K562 (cell line): ENCODE results near the gene TLCD4. TPM values are rescaled to one million over a fixed set of nuclear protein-coding genes. Genes with fewer than 3 reads are reported as not detected.

Experiments
- E2F6 ChIP-seq, 2 experiments: IDR thresholded peaks; 2 replicates each; pipeline ENCODE4 v1.6.1; 2011; ENCODE audit warnings: borderline replicate concordance in 1 of 2, control low read depth in 1 of 2, low read depth in 1 of 2, low read length in 1 of 2, mild to moderate bottlenecking in 1 of 2, mixed read lengths in 1 of 2, moderate library complexity in 1 of 2; ENCODE audit not compliant: insufficient read depth in 1 of 2, insufficient read length in 1 of 2, poor library complexity in 1 of 2, severe bottlenecking in 1 of 2; ENCODE audit errors: extremely low read depth in 1 of 2
- HNRNPK ChIP-seq: fragments of 200-400 bp; formaldehyde crosslinking; IDR thresholded peaks from one replicate; pipeline ENCODE4 v1.6.1; 2018; ENCODE audit warnings: mild to moderate bottlenecking, low read depth, low read length; ENCODE audit not compliant: poor library complexity, severe bottlenecking
- MAFF ChIP-seq: IDR thresholded peaks from 2 replicates; pipeline ENCODE4 v1.6.1; 2012; ENCODE audit warnings: low read length, improper control_type of control experiment
- MAFK ChIP-seq: IDR thresholded peaks from 2 replicates; pipeline ENCODE4 v1.6.1; 2011; ENCODE audit warnings: low read length, improper control_type of control experiment
- MCM3 ChIP-seq: fragments of 450-650 bp; IDR thresholded peaks from 2 replicates; pipeline ENCODE4 v1.6.1; 2016
- MTA3 ChIP-seq: fragments of 450-650 bp; formaldehyde crosslinking; IDR thresholded peaks from 2 replicates; pipeline ENCODE4 v1.6.1; 2017; ENCODE audit warnings: mild to moderate bottlenecking, borderline replicate concordance
- SIN3A ChIP-seq, 2 experiments: fragments of 150-350 bp in 1 of 2; IDR thresholded peaks; 2 replicates each; pipeline ENCODE4 v1.6.1; 2011 to 2016; ENCODE audit warnings: borderline replicate concordance in 2 of 2, low read depth in 2 of 2, low read length in 2 of 2, mild to moderate bottlenecking in 2 of 2, moderate library complexity in 2 of 2; ENCODE audit not compliant: control insufficient read depth in 1 of 2
- SRF ChIP-seq, 2 experiments: fragments of 250-450, 450-650 bp in 1 of 2; sonication (Bioruptor Pico) in 1 of 2; sonication (generic) in 1 of 2; formaldehyde crosslinking; IDR thresholded peaks; 2 replicates each; pipeline versions ENCODE4 v1.5.0 to v1.5.1; 2020 to 2022; ENCODE audit warnings: mild to moderate bottlenecking in 1 of 2, missing genetic modification reagents in 1 of 2
- SRSF1 ChIP-seq: fragments of 200-400 bp; formaldehyde crosslinking; IDR thresholded peaks from 2 replicates; pipeline ENCODE4 v1.6.1; 2017; ENCODE audit warnings: mild to moderate bottlenecking, low read depth, low read length, moderate library complexity
- TEAD4 ChIP-seq, 2 experiments: sonication (generic) in 1 of 2; formaldehyde crosslinking in 1 of 2; IDR thresholded peaks; 2 replicates each; pipeline versions ENCODE4 v1.6.1 to v1.8.0; 2012 to 2022; ENCODE audit warnings: borderline replicate concordance in 1 of 2, inconsistent platforms in 1 of 2, low read length in 1 of 2, mild to moderate bottlenecking in 1 of 2, missing genetic modification reagents in 1 of 2
- THAP7 ChIP-seq: fragments of 250-450 bp; sonication (Bioruptor Pico); IDR thresholded peaks from 2 replicates; pipeline ENCODE4 v1.5.0; 2021
- ZNF449 ChIP-seq: fragments of 250-450 bp; sonication (Bioruptor Pico); IDR thresholded peaks from 2 replicates; pipeline ENCODE4 v1.8.0; 2022; ENCODE audit warnings: moderate library complexity, mild to moderate bottlenecking, inconsistent platforms
- ZNF583 ChIP-seq: fragments of 250-450 bp; sonication (Bioruptor Pico); IDR thresholded peaks from 2 replicates; pipeline ENCODE4 v1.4.0; 2020
- ZNF707 ChIP-seq: fragments of 250-450 bp; sonication (Bioruptor Pico); conservative IDR thresholded peaks from 2 replicates; pipeline ENCODE4 v1.8.0; 2022; ENCODE audit warnings: inconsistent platforms, mild to moderate bottlenecking, moderate library complexity
- ZNF764 ChIP-seq: fragments of 250-450 bp; sonication (Bioruptor Pico); IDR thresholded peaks from 2 replicates; pipeline ENCODE4 v1.4.0; 2020; ENCODE audit warnings: low read depth, mild to moderate bottlenecking, moderate library complexity
- ZNF780A ChIP-seq: fragments of 250-450 bp; sonication (Bioruptor Pico); IDR thresholded peaks from 2 replicates; pipeline ENCODE4 v1.5.0; 2021; ENCODE audit warnings: mild to moderate bottlenecking
- polyA plus RNA-seq, 8 experiments: library from polyadenylated mRNA; depleted of rRNA in 4 of 8; stranded (reverse) in 5 of 8; unstranded in 3 of 8; fragments of >200 nt; fragmentation: Nextera tagmentation in 2 of 8; fragmentation: Illumina TruSeq in 1 of 8; extraction: Ambion mirVana in 2 of 8; extraction: Trizol in 1 of 8; gene quantifications; 2 replicates each; pipeline versions ENCODE4 v1.2.1 to v1.2.3, GENCODE V29; 2011 to 2014; ENCODE audit warnings: inconsistent platforms in 1 of 8, missing spikeins in 1 of 8
- total RNA-seq, 7 experiments: library from RNA; depleted of rRNA in 6 of 7; stranded (reverse); fragments of >200 nt in 6 of 7; fragmentation: Illumina TruSeq in 2 of 7; extraction: Trizol in 2 of 7; gene quantifications; 2 replicates each; pipeline versions ENCODE4 v1.2.1 to v1.2.3, GENCODE V29; 2011 to 2021; ENCODE audit warnings: low replicate concordance in 1 of 7
- TF ChIP-seq, protein P1 (sequence below), 3 experiments: fragments of 200-800 bp in 1 of 3; fragments of 250-450 bp in 1 of 3; fragments of 450-650 bp in 1 of 3; sonication (Bioruptor Pico) in 1 of 3; sonication (Bioruptor generic) in 1 of 3; formaldehyde crosslinking in 1 of 3; IDR thresholded peaks; 2 replicates each; pipeline versions ENCODE4 v1.6.1 to v1.8.0; 2016 to 2022; ENCODE audit warnings: mild to moderate bottlenecking in 2 of 3, missing genetic modification characterization in 2 of 3, missing compliant biosample characterization in 1 of 3, moderate library complexity in 1 of 3
- TF ChIP-seq, protein P2 (sequence below), 2 experiments: fragments of 250-450 bp in 1 of 2; fragments of 450-650 bp in 1 of 2; sonication (Bioruptor Pico) in 1 of 2; IDR thresholded peaks; 2 replicates each; pipeline versions ENCODE4 v1.6.1 to v1.8.0; 2016 to 2021; ENCODE audit warnings: mild to moderate bottlenecking in 2 of 2, moderate library complexity in 2 of 2, missing compliant biosample characterization in 1 of 2, missing genetic modification characterization in 1 of 2

Gene TLCD4
- total and polyA plus RNA-seq, 9 of the 15 experiments (the other 6 are each of a cell fraction or from before 2014, with no cell fraction given): 3.5 to 19.8 (median 7.6) TPM

- TF ChIP-seq ZNF449 (CRISPR knock-in tag) (no peak), THAP7 (CRISPR knock-in tag) (no peak), SRSF1 (no peak), MAFK (no peak), HNRNPK (no peak), MCM3 (no peak), MTA3 (0 out of 2 replicates have a peak, but pooled peaks have one; percentile 14), ZNF764 (CRISPR knock-in tag) (no peak), MAFF (no peak), ZNF707 (no peak), SIN3A (IDR thresholded peaks at IDR 0.05; ENCODE audit: borderline replicate concordance in 2 of 2, control insufficient read depth in 1 of 2, low read depth in 2 of 2, low read length in 2 of 2) (no peak; a peak in 1 of 4 replicates), ZNF780A (no peak), SRF (CRISPR knock-in tag; IDR thresholded peaks at IDR 0.05) (no peak; a peak in 1 of 4 replicates), E2F6 (IDR thresholded peaks at IDR 0.05; ENCODE audit: borderline replicate concordance in 1 of 2, extremely low read depth in 1 of 2, insufficient read depth in 1 of 2, insufficient read length in 1 of 2, low read depth in 1 of 2, low read length in 1 of 2, poor library complexity in 1 of 2, severe bottlenecking in 1 of 2) (peak in 1 of 2 experiments; percentile 67), TEAD4 (IDR thresholded peaks at IDR 0.05; ENCODE audit: low read length) (peak; percentile 58), TEAD4 (CRISPR knock-in tag; IDR thresholded peaks at IDR 0.05; ENCODE audit: borderline replicate concordance) (no peak), ZNF583 (CRISPR knock-in tag) (no peak)
- TF ChIP-seq, protein P1, sequence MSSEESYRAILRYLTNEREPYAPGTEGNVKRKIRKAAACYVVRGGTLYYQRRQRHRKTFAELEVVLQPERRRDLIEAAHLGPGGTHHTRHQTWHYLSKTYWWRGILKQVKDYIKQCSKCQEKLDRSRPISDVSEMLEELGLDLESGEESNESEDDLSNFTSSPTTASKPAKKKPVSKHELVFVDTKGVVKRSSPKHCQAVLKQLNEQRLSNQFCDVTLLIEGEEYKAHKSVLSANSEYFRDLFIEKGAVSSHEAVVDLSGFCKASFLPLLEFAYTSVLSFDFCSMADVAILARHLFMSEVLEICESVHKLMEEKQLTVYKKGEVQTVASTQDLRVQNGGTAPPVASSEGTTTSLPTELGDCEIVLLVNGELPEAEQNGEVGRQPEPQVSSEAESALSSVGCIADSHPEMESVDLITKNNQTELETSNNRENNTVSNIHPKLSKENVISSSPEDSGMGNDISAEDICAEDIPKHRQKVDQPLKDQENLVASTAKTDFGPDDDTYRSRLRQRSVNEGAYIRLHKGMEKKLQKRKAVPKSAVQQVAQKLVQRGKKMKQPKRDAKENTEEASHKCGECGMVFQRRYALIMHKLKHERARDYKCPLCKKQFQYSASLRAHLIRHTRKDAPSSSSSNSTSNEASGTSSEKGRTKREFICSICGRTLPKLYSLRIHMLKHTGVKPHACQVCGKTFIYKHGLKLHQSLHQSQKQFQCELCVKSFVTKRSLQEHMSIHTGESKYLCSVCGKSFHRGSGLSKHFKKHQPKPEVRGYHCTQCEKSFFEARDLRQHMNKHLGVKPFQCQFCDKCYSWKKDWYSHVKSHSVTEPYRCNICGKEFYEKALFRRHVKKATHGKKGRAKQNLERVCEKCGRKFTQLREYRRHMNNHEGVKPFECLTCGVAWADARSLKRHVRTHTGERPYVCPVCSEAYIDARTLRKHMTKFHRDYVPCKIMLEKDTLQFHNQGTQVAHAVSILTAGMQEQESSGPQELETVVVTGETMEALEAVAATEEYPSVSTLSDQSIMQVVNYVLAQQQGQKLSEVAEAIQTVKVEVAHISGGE (CRISPR knock-in tag; IDR thresholded peaks at IDR 0.05): 0 out of 6 replicates have a peak, but pooled peaks of 1 of the 3 experiments have one; percentile 17
- TF ChIP-seq, protein P2, sequence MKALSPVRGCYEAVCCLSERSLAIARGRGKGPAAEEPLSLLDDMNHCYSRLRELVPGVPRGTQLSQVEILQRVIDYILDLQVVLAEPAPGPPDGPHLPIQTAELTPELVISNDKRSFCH (CRISPR knock-in tag; IDR thresholded peaks at IDR 0.05): no peak
- TF ChIP-seq, protein P2 (tag; IDR thresholded peaks at IDR 0.05): no peak
Measured at GRCh38 chr1:95116580-95117206, 462 bp upstream of the TLCD4 start (continued).
